SIG-M5 treated with dmso at 0.1 percent for 504 hours (cell line): ENCODE measurements around the gene SYNDIG1.

Experiments
- DNase-seq: peaks from one replicate; lab custom pipeline; 2025; ENCODE audit not compliant: unreplicated experiment; lab: John Stamatoyannopoulos, UW

Gene SYNDIG1

GRCh38 chr20:24669701-24670100 is 200.3 kb downstream of the SYNDIG1 start:
- DNase-seq = no peak

GRCh38 chr20:24670341-24670872 is 201.0 kb downstream of the SYNDIG1 start:
- no peak for DNase-seq

- no peak for DNase-seq
Measured at GRCh38 chr20:24670981-24671380, 201.6 kb downstream of the SYNDIG1 start.

- no peak for DNase-seq
Measured at GRCh38 chr20:24672181-24672880, 202.9 kb downstream of the SYNDIG1 start.

- DNase-seq = no peak
Measured at GRCh38 chr20:24672886-24673677, 203.7 kb downstream of the SYNDIG1 start.

GRCh38 chr20:24673678-24674570 is 204.5 kb downstream of the SYNDIG1 start:
- no peak for DNase-seq

GRCh38 chr20:24674921-24675605 is 205.6 kb downstream of the SYNDIG1 start:
- no peak for DNase-seq

GRCh38 chr20:24675651-24676352 is 206.4 kb downstream of the SYNDIG1 start:
- DNase-seq = no peak

- no peak for DNase-seq
Measured at GRCh38 chr20:24676353-24676977, 207.0 kb downstream of the SYNDIG1 start.

GRCh38 chr20:24676978-24677370 is 207.5 kb downstream of the SYNDIG1 start:
- DNase-seq = no peak

- DNase-seq = no peak
Measured at GRCh38 chr20:24677626-24678315, 208.3 kb downstream of the SYNDIG1 start.

GRCh38 chr20:24678351-24679106 is 209.1 kb downstream of the SYNDIG1 start:
- DNase-seq = no peak

GRCh38 chr20:24679448-24680047 is 210.1 kb downstream of the SYNDIG1 start:
- DNase-seq = no peak

GRCh38 chr20:24681634-24682495 is 212.4 kb downstream of the SYNDIG1 start:
- DNase-seq = no peak

GRCh38 chr20:24682496-24682985 is 213.1 kb downstream of the SYNDIG1 start:
- DNase-seq = no peak

GRCh38 chr20:24683676-24684075 is 214.2 kb downstream of the SYNDIG1 start:
- DNase-seq = no peak

GRCh38 chr20:24684421-24684871 is 215.0 kb downstream of the SYNDIG1 start:
- DNase-seq = no peak
